ENCODE data around the gene SLC25A28.
"Not testable (repeated sequence)": the region's sequence is repeated elsewhere in the genome, so short reads cannot be mapped to it uniquely, and the experiment has no call there.

SLC25A28 gene

DNA sequence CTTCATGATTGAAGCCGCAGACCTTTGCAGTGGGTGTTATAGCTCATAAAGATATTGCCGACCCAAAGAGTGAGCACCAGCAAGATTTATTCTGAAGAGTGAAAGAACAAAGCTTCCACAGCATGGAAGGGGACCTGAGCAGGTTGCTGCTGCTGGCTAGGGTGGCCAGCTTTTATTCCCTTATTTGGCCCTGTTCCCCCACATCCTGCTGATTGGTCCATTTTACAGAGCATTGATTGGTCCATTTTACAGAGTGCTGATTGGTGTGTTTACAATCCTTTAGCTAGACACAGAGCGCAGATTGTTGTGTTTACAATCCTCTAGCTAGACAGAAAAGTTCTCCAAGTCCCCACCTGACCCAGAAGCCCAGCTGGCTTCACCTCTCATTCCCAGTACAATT, 4.9 kb upstream of the SLC25A28 start:
- H3K9me3 ChIP-seq (ENCODE audit: control extremely low read depth in 1 of 5, control insufficient read depth in 4 of 5, insufficient read depth in 2 of 5, low read depth in 1 of 5, low read length in 4 of 5); H3K27ac ChIP-seq (ENCODE audit: insufficient read depth in 1 of 2, low read depth in 1 of 2, low read length in 2 of 2, poor library complexity in 1 of 2, severe bottlenecking in 2 of 2): not testable (repeated sequence)

GRCh38 chr10:99623919-99624318, 3.7 kb upstream of the SLC25A28 start:
- Histone ChIP-seq H3K4me3 (ENCODE audit: control insufficient read depth in 1 of 7, extremely low read depth in 1 of 7, insufficient read depth in 4 of 7, low read depth in 2 of 7, low read length in 6 of 7) (no peak overlapping the region), H3K4me1 (ENCODE audit: control extremely low read depth in 1 of 4, control insufficient read depth in 4 of 4, insufficient read depth in 4 of 4, low read length in 3 of 4) (peaks cover 3 to 25% (median 20%) of the 10 kb centered on the region in 4 experiments), H3K27ac (ENCODE audit: insufficient read depth in 1 of 2, low read depth in 1 of 2, low read length in 2 of 2, poor library complexity in 1 of 2, severe bottlenecking in 2 of 2) (no peak overlapping the region), H3K9me3 (ENCODE audit: control extremely low read depth in 1 of 5, control insufficient read depth in 4 of 5, insufficient read depth in 2 of 5, low read depth in 1 of 5, low read length in 4 of 5) (no peaks in the 10 kb centered on the region), H3K27me3 (replicated peaks in 2 of 5; ENCODE audit: control insufficient read depth in 4 of 5, insufficient read depth in 5 of 5, low read length in 4 of 5) (no peaks in the 10 kb centered on the region), H3K36me3 (ENCODE audit: control insufficient read depth in 4 of 4, insufficient read depth in 4 of 4, low read length in 3 of 4) (no peaks in the 10 kb centered on the region)
- ChIA-PET CTCF (interaction anchor here (5.6 to 7.5 kb wide), 2 partner anchors 13 to 87 kb away, joined by 48 read pairs; no protein-coding TSS in a partner anchor), POLR2A (no interaction called here)
- no peak for DNase-seq

More for the DNA sequence above, 4.9 kb upstream of the SLC25A28 start:
- H3K4me3 ChIP-seq (ENCODE audit: control insufficient read depth in 1 of 7, extremely low read depth in 1 of 7, insufficient read depth in 4 of 7, low read depth in 2 of 7, low read length in 6 of 7); POLR2A ChIA-PET; H3K36me3 ChIP-seq (ENCODE audit: control insufficient read depth in 4 of 4, insufficient read depth in 4 of 4, low read length in 3 of 4); H3K27me3 ChIP-seq (replicated peaks in 2 of 5; ENCODE audit: control insufficient read depth in 4 of 5, insufficient read depth in 5 of 5, low read length in 4 of 5); DNase-seq: not testable (repeated sequence)
- 50% methylated on average over 2 of the region's 3 CpGs for WGBS (ENCODE audit: insufficient coverage)
- CTCF ChIA-PET: interaction anchor here (1.1 to 7.5 kb wide), 4 partner anchors 14 to 86 kb away, joined by 3 to 48 read pairs (median 26); partner anchors contain the start of gene ENTPD7
- H3K4me1 ChIP-seq (ENCODE audit: control extremely low read depth in 1 of 4, control insufficient read depth in 4 of 4, insufficient read depth in 4 of 4, low read length in 3 of 4): peaks cover 3 to 20% (median 14%) of the 10 kb centered on the region in 4 experiments

DNA sequence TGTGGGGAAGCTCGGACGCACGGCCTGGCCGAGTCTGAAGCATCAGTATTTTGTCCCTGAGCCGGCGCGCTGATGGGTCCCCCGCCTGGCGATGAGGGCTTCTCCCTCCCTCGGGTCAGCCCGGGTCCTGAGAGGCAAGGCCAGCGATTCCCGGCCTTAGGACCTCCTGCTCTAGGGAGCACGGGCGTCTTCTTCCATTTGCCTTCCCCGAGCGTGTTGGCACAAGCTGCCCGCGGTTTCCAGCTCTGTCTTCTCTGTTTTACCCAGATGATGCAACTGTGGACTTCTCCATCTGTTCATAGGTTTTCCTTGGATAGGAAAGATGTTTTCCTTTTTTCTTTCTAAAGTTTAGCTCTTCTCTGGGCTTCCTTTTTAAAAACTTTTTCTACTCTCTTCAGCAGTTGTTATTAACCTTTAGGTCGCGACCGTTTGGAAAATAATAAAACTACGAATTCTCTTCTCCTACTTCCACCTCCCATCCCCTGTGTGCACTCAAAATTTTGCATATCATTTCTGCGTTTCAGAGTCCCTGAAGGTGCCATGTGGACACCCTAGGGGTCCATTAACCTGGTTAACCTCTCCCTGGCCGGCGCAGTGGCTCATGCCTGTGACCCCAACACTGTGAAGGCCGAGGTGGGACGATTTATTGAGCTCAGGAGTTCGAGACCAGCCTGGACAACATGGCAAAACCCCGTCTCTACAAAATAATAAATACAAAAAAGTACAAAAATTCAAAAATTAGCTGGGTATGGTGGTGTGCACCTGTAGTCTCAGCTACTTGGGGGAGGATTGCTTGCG, 1.4 kb upstream of the SLC25A28 start:
- ChIA-PET CTCF (interaction anchor here (0.9 to 7.5 kb wide), 6 partner anchors 9 to 90 kb away, joined by 3 to 48 read pairs (median 6); partner anchors contain the start of gene ENTPD7), POLR2A (interaction anchor here (2.3 kb wide), 1 partner anchor 37 kb away, joined by 8 read pairs; the partner anchor contains the start of gene ENTPD7)
- peaks cover 0 to 3% (median 1%) of the 10 kb centered on the region in 4 experiments for H3K36me3 ChIP-seq (ENCODE audit: control insufficient read depth in 4 of 4, insufficient read depth in 4 of 4, low read length in 3 of 4)
- peak overlapping the region; percentile 53 to 100 (median 93) for H3K4me3 ChIP-seq (ENCODE audit: control insufficient read depth in 1 of 7, extremely low read depth in 1 of 7, insufficient read depth in 4 of 7, low read depth in 2 of 7, low read length in 6 of 7)
- no peaks in the 10 kb centered on the region for H3K9me3 ChIP-seq (ENCODE audit: control extremely low read depth in 1 of 5, control insufficient read depth in 4 of 5, insufficient read depth in 2 of 5, low read depth in 1 of 5, low read length in 4 of 5)
- H3K27ac ChIP-seq (ENCODE audit: insufficient read depth in 1 of 2, low read depth in 1 of 2, low read length in 2 of 2, poor library complexity in 1 of 2, severe bottlenecking in 2 of 2): peak overlapping the region; percentile 82 to 89
- H3K27me3 ChIP-seq (replicated peaks in 2 of 5; ENCODE audit: control insufficient read depth in 4 of 5, insufficient read depth in 5 of 5, low read length in 4 of 5): no peaks in the 10 kb centered on the region
- H3K4me1 ChIP-seq (ENCODE audit: control extremely low read depth in 1 of 4, control insufficient read depth in 4 of 4, insufficient read depth in 4 of 4, low read length in 3 of 4): peaks cover 19 to 48% (median 41%) of the 10 kb centered on the region in 4 experiments
- WGBS (ENCODE audit: insufficient coverage): 13% methylated on average over 21 of the region's 31 CpGs
- no peak for DNase-seq

GRCh38 chr10:99620711-99621453, 643 bp upstream of the SLC25A28 start:
- H3K4me1 ChIP-seq (ENCODE audit: control extremely low read depth in 1 of 4, control insufficient read depth in 4 of 4, insufficient read depth in 4 of 4, low read length in 3 of 4): peaks cover 22 to 55% (median 44%) of the 10 kb centered on the region in 4 experiments
- ChIA-PET CTCF (interaction anchor here (1.0 to 7.5 kb wide), 5 partner anchors 10 to 91 kb away, joined by 3 to 48 read pairs (median 8); no protein-coding TSS in a partner anchor), POLR2A (interaction anchor here (0.6 to 2.3 kb wide), 3 partner anchors 38 to 69 kb away, joined by 3 to 8 read pairs (median 4); partner anchors contain the start of gene ENTPD7)
- H3K27ac ChIP-seq (ENCODE audit: insufficient read depth in 1 of 2, low read depth in 1 of 2, low read length in 2 of 2, poor library complexity in 1 of 2, severe bottlenecking in 2 of 2): peak overlapping the region; percentile 82 to 89
- 0% methylated on average over 69 of the region's 78 CpGs for WGBS (ENCODE audit: insufficient coverage)
- H3K9me3 ChIP-seq (ENCODE audit: control extremely low read depth in 1 of 5, control insufficient read depth in 4 of 5, insufficient read depth in 2 of 5, low read depth in 1 of 5, low read length in 4 of 5): no peaks in the 10 kb centered on the region
- H3K4me3 ChIP-seq (ENCODE audit: control insufficient read depth in 1 of 7, extremely low read depth in 1 of 7, insufficient read depth in 4 of 7, low read depth in 2 of 7, low read length in 6 of 7): peak overlapping the region; percentile 53 to 100 (median 93)
- peaks cover 0 to 6% (median 2%) of the 10 kb centered on the region in 4 experiments for H3K36me3 ChIP-seq (ENCODE audit: control insufficient read depth in 4 of 4, insufficient read depth in 4 of 4, low read length in 3 of 4)
- no peaks in the 10 kb centered on the region for H3K27me3 ChIP-seq (replicated peaks in 2 of 5; ENCODE audit: control insufficient read depth in 4 of 5, insufficient read depth in 5 of 5, low read length in 4 of 5)
- peak; percentile 89 to 100 (median 93) for DNase-seq

DNA sequence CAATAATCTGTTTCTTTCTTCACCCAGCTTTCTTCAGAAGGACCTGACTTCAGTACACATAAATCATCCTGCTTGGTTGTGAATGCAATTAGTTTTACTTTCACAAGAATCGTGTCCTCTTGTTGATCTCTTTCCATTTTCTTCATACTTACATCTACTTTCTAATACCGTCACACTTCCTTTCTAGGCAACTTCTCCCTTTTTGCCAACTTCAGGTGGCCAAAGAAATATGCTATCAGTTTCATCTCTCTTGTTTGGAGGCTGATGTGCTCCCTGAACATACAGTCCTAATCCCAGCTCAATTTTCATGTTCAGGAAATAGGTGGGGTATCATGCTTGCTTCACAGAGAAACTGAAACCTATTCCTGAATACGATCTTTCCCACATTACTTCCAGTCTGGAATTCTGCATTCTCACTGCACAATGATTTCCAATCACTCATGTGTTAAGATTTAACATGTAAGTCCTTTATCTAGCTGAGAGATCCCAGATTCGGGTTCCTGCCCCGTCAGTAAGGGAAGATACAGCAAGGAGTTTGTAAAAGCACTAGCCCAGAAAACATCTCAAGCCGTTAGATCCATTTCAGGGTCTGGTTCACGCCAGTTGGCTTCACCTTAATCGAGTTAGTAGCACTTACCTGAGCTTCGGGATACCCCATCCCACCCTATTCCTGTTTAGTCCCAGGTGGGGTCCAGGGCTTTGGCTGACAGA, 994 bp downstream of the SLC25A28 start:
- Histone ChIP-seq H3K36me3 (ENCODE audit: control insufficient read depth in 4 of 4, insufficient read depth in 4 of 4, low read length in 3 of 4) (peaks cover 0 to 14% (median 2%) of the 10 kb centered on the region in 4 experiments), H3K9me3 (ENCODE audit: control extremely low read depth in 1 of 5, control insufficient read depth in 4 of 5, insufficient read depth in 2 of 5, low read depth in 1 of 5, low read length in 4 of 5) (no peaks in the 10 kb centered on the region), H3K4me3 (ENCODE audit: control insufficient read depth in 1 of 7, extremely low read depth in 1 of 7, insufficient read depth in 4 of 7, low read depth in 2 of 7, low read length in 6 of 7) (peak overlapping the region; percentile 69 to 100 (median 93)), H3K27ac (ENCODE audit: insufficient read depth in 1 of 2, low read depth in 1 of 2, low read length in 2 of 2, poor library complexity in 1 of 2, severe bottlenecking in 2 of 2) (peak overlapping the region; percentile 80 to 89), H3K27me3 (replicated peaks in 2 of 5; ENCODE audit: control insufficient read depth in 4 of 5, insufficient read depth in 5 of 5, low read length in 4 of 5) (no peaks in the 10 kb centered on the region), H3K4me1 (ENCODE audit: control extremely low read depth in 1 of 4, control insufficient read depth in 4 of 4, insufficient read depth in 4 of 4, low read length in 3 of 4) (peaks cover 27 to 70% (median 51%) of the 10 kb centered on the region in 4 experiments)
- ChIA-PET POLR2A (interaction anchor here (0.9 kb wide), 1 partner anchor 87 kb away, joined by 4 read pairs; no protein-coding TSS in a partner anchor), CTCF (interaction anchor here (1.1 to 7.5 kb wide), 4 partner anchors 8 to 185 kb away, joined by 3 to 48 read pairs (median 3); no protein-coding TSS in a partner anchor)
- 0% methylated on average over 6 of the region's 9 CpGs for WGBS (ENCODE audit: insufficient coverage)
- peak; percentile 44 to 86 (median 82) for DNase-seq

GRCh38 chr10:99617696-99618095, 2.5 kb downstream of the SLC25A28 start:
- no peaks in the 10 kb centered on the region for H3K9me3 ChIP-seq (ENCODE audit: control extremely low read depth in 1 of 5, control insufficient read depth in 4 of 5, insufficient read depth in 2 of 5, low read depth in 1 of 5, low read length in 4 of 5)
- peak overlapping the region; percentile 25 to 89 for H3K27ac ChIP-seq (ENCODE audit: insufficient read depth in 1 of 2, low read depth in 1 of 2, low read length in 2 of 2, poor library complexity in 1 of 2, severe bottlenecking in 2 of 2)
- DNase-seq: no peak
- ChIA-PET POLR2A (no interaction called here), CTCF (interaction anchor here (1.0 to 13.2 kb wide), 7 partner anchors 14 to 225 kb away, joined by 3 to 147 read pairs (median 7); partner anchors contain the start of gene GOT1)
- WGBS (ENCODE audit: insufficient coverage): 0% methylated on average over 1 of the region's 2 CpGs
- no peaks in the 10 kb centered on the region for H3K27me3 ChIP-seq (replicated peaks in 2 of 5; ENCODE audit: control insufficient read depth in 4 of 5, insufficient read depth in 5 of 5, low read length in 4 of 5)
- peak overlapping the region in 6 of 7 experiments; percentile 16 to 100 (median 88) for H3K4me3 ChIP-seq (ENCODE audit: control insufficient read depth in 1 of 7, extremely low read depth in 1 of 7, insufficient read depth in 4 of 7, low read depth in 2 of 7, low read length in 6 of 7)
- peaks cover 0 to 27% (median 10%) of the 10 kb centered on the region in 4 experiments for H3K36me3 ChIP-seq (ENCODE audit: control insufficient read depth in 4 of 4, insufficient read depth in 4 of 4, low read length in 3 of 4)
- H3K4me1 ChIP-seq (ENCODE audit: control extremely low read depth in 1 of 4, control insufficient read depth in 4 of 4, insufficient read depth in 4 of 4, low read length in 3 of 4): peaks cover 27 to 70% (median 51%) of the 10 kb centered on the region in 4 experiments
